ENCODE data around the gene LRRC23. TPM values are rescaled to one million over a fixed set of nuclear protein-coding genes. Genes with fewer than 3 reads are reported as not detected.

Gene LRRC23
- polyA plus RNA-seq, 4 donors = 3.6 to 8.2 (median 4.7) TPM

GRCh38 chr12:6961278-6961694 lies 56.7 kb downstream of the LRRC23 start:
- Histone ChIP-seq H3K27ac (ENCODE audit: low read depth in 1 of 3, low read length in 2 of 3) (peak overlapping the region; percentile 98 to 99 (median 98)), H3K4me1 (ENCODE audit: control insufficient read depth in 3 of 3, insufficient read depth in 2 of 3, low read depth in 1 of 3, low read length in 2 of 3) (peaks cover 0 to 39% (median 2%) of the 10 kb centered on the region in 3 donors), H3K27me3 (ENCODE audit: control insufficient read depth in 3 of 3, insufficient read depth in 3 of 3, low read length in 3 of 3) (no peaks in the 10 kb centered on the region), H3K4me3 (ENCODE audit: low read depth in 1 of 3, low read length in 3 of 3) (peak overlapping the region in 2 of 3 donors; percentile 74 to 88), H3K9me3 (ENCODE audit: control insufficient read depth in 2 of 2, insufficient read depth in 1 of 2, low read depth in 1 of 2, low read length in 1 of 2) (no peaks in the 10 kb centered on the region), H3K36me3 (ENCODE audit: control insufficient read depth in 3 of 3, insufficient read depth in 2 of 3, low read depth in 1 of 3, low read length in 3 of 3) (peaks cover 3 to 71% (median 5%) of the 10 kb centered on the region in 3 donors)
- DNase-seq (peak; percentile 63 to 85), FAIRE-seq (no peak)
- WGBS, 3 donors = 5 to 31% (median 7%) methylated on average over 24 of the region's 24 CpGs

- DNase-seq = peak; percentile 79 to 91
- no peaks in the 10 kb centered on the region for H3K27me3 ChIP-seq (ENCODE audit: control insufficient read depth in 3 of 3, insufficient read depth in 3 of 3, low read length in 3 of 3)
- H3K36me3 ChIP-seq (ENCODE audit: control insufficient read depth in 3 of 3, insufficient read depth in 2 of 3, low read depth in 1 of 3, low read length in 3 of 3) = peaks cover 4 to 71% (median 5%) of the 10 kb centered on the region in 3 donors
- 3 to 12% (median 5%) methylated on average over 16 of the region's 16 CpGs for WGBS, 3 donors
- FAIRE-seq = no peak
- H3K4me3 ChIP-seq (ENCODE audit: low read depth in 1 of 3, low read length in 3 of 3) = peak overlapping the region in 2 of 3 donors; percentile 74 to 88
- H3K27ac ChIP-seq (ENCODE audit: low read depth in 1 of 3, low read length in 2 of 3) = peak overlapping the region; percentile 98 to 99 (median 98)
- H3K4me1 ChIP-seq (ENCODE audit: control insufficient read depth in 3 of 3, insufficient read depth in 2 of 3, low read depth in 1 of 3, low read length in 2 of 3) = peaks cover 0 to 42% (median 2%) of the 10 kb centered on the region in 3 donors
- no peaks in the 10 kb centered on the region for H3K9me3 ChIP-seq (ENCODE audit: control insufficient read depth in 2 of 2, insufficient read depth in 1 of 2, low read depth in 1 of 2, low read length in 1 of 2)
Measured at GRCh38 chr12:6961695-6962284, 57.2 kb downstream of the LRRC23 start.

- Histone ChIP-seq H3K4me3 (ENCODE audit: low read depth in 1 of 3, low read length in 3 of 3) (peak overlapping the region; percentile 64 to 88 (median 74)), H3K27ac (ENCODE audit: low read depth in 1 of 3, low read length in 2 of 3) (peak overlapping the region; percentile 98 to 99 (median 98)), H3K9me3 (ENCODE audit: control insufficient read depth in 2 of 2, insufficient read depth in 1 of 2, low read depth in 1 of 2, low read length in 1 of 2) (no peaks in the 10 kb centered on the region), H3K36me3 (ENCODE audit: control insufficient read depth in 3 of 3, insufficient read depth in 2 of 3, low read depth in 1 of 3, low read length in 3 of 3) (peaks cover 5 to 71% (median 7%) of the 10 kb centered on the region in 3 donors), H3K4me1 (ENCODE audit: control insufficient read depth in 3 of 3, insufficient read depth in 2 of 3, low read depth in 1 of 3, low read length in 2 of 3) (peaks cover 0 to 49% (median 2%) of the 10 kb centered on the region in 3 donors), H3K27me3 (ENCODE audit: control insufficient read depth in 3 of 3, insufficient read depth in 3 of 3, low read length in 3 of 3) (no peaks in the 10 kb centered on the region)
- DNase-seq (peak in 1 of 2 donors; percentile 95), FAIRE-seq (no peak)
- WGBS, 3 donors = 17 to 47% (median 25%) methylated on average over 22 to 25 of the region's 25 CpGs
Measured at GRCh38 chr12:6962285-6963015, 57.8 kb downstream of the LRRC23 start.

- 21 to 61% (median 38%) methylated on average over 29 to 32 of the region's 32 CpGs for WGBS, 3 donors
- FAIRE-seq (no peak), DNase-seq (peak; percentile 95 to 97)
- H3K36me3 ChIP-seq (ENCODE audit: control insufficient read depth in 3 of 3, insufficient read depth in 2 of 3, low read depth in 1 of 3, low read length in 3 of 3) = peaks cover 5 to 71% (median 8%) of the 10 kb centered on the region in 3 donors
- H3K27me3 ChIP-seq (ENCODE audit: control insufficient read depth in 3 of 3, insufficient read depth in 3 of 3, low read length in 3 of 3) = no peaks in the 10 kb centered on the region
- peak overlapping the region; percentile 64 to 88 (median 74) for H3K4me3 ChIP-seq (ENCODE audit: low read depth in 1 of 3, low read length in 3 of 3)
- H3K4me1 ChIP-seq (ENCODE audit: control insufficient read depth in 3 of 3, insufficient read depth in 2 of 3, low read depth in 1 of 3, low read length in 2 of 3) = peaks cover 0 to 54% (median 4%) of the 10 kb centered on the region in 3 donors
- no peaks in the 10 kb centered on the region for H3K9me3 ChIP-seq (ENCODE audit: control insufficient read depth in 2 of 2, insufficient read depth in 1 of 2, low read depth in 1 of 2, low read length in 1 of 2)
- peak overlapping the region; percentile 98 to 99 (median 98) for H3K27ac ChIP-seq (ENCODE audit: low read depth in 1 of 3, low read length in 2 of 3)
Measured at GRCh38 chr12:6963016-6963731, 58.6 kb downstream of the LRRC23 start.

Other genes starting within 250 kb of the LRRC23 start
- gene ING4, start 241.7 kb upstream of the LRRC23 start, polyA plus RNA-seq = 10 to 100 TPM; 29.3 to 61.0 (median 30.5) TPM
- 10 to 100 TPM; 26.2 to 82.3 (median 34.6) TPM for gene ZNF384, start 215.4 kb upstream of the LRRC23 start, polyA plus RNA-seq
- gene PIANP, start 204.0 kb upstream of the LRRC23 start, polyA plus RNA-seq = 1 to 10 TPM in 2 of 4 donors, not detected in 2; 1.7 to 3.4 TPM
- gene COPS7A, start 180.8 kb upstream of the LRRC23 start, polyA plus RNA-seq = 10 to 100 TPM; 30.5 to 49.3 (median 36.1) TPM
- gene MLF2, start 151.7 kb upstream of the LRRC23 start, polyA plus RNA-seq = 100 to 1,000 TPM; 163 to 233 (median 187) TPM
- 100 to 1,000 TPM in 2 of 4 donors, 10 to 100 TPM in 2; 34.0 to 204 (median 122) TPM for gene PTMS, start 138.5 kb upstream of the LRRC23 start, polyA plus RNA-seq
- gene LAG3, start 132.3 kb upstream of the LRRC23 start, polyA plus RNA-seq = 1 to 10 TPM in 2 of 4 donors, under 1 TPM in 2; 0.67 to 5.9 (median 1.3) TPM
- gene CD4, start 115.3 kb upstream of the LRRC23 start, polyA plus RNA-seq = 10 to 100 TPM in 1 of 4 donors, 1 to 10 TPM in 2, under 1 TPM in 1; 0.89 to 19.1 (median 6.5) TPM
- 1 to 10 TPM in 3 of 4 donors, not detected in 1; 1.1 to 6.7 (median 5.1) TPM for gene GPR162, start 83.0 kb upstream of the LRRC23 start, polyA plus RNA-seq
- 10 to 100 TPM in 1 of 4 donors, 1 to 10 TPM in 2, under 1 TPM in 1; 0.89 to 18.3 (median 4.9) TPM for gene P3H3, start 76.4 kb upstream of the LRRC23 start, polyA plus RNA-seq
- gene GNB3, start 63.9 kb upstream of the LRRC23 start, polyA plus RNA-seq = 1 to 10 TPM in 3 of 4 donors, not detected in 1; 1.0 to 5.5 (median 3.2) TPM
- 10 to 100 TPM; 30.3 to 99.1 (median 49.0) TPM for gene CDCA3, start 53.5 kb upstream of the LRRC23 start, polyA plus RNA-seq
- 10 to 100 TPM; 31.9 to 54.0 (median 39.2) TPM for gene USP5, start 52.7 kb upstream of the LRRC23 start, polyA plus RNA-seq
- 1,000 to 10,000 TPM in 2 of 4 donors, 100 to 1,000 TPM in 2; 574 to 1,439 (median 1,040) TPM for gene TPI1, start 37.3 kb upstream of the LRRC23 start, polyA plus RNA-seq
- gene SPSB2, start 31.5 kb upstream of the LRRC23 start, polyA plus RNA-seq = 10 to 100 TPM in 3 of 4 donors, 1 to 10 TPM in 1; 9.7 to 22.5 (median 12.7) TPM
- gene ENO2, start 9.8 kb downstream of the LRRC23 start, polyA plus RNA-seq = 10 to 100 TPM in 1 of 4 donors, 1 to 10 TPM in 2, under 1 TPM in 1; 0.67 to 19.1 (median 3.1) TPM
- 10 to 100 TPM; 34.0 to 63.3 (median 46.2) TPM for gene ATN1, start 23.1 kb downstream of the LRRC23 start, polyA plus RNA-seq
- not detected for gene RNU7-1, start 39.0 kb downstream of the LRRC23 start, polyA plus RNA-seq
- 100 to 1,000 TPM; 119 to 379 (median 273) TPM for gene C12orf57, start 39.2 kb downstream of the LRRC23 start, polyA plus RNA-seq
- gene PTPN6, start 46.5 kb downstream of the LRRC23 start, polyA plus RNA-seq = 10 to 100 TPM; 37.4 to 81.1 (median 58.7) TPM
- gene PHB2, start 65.8 kb downstream of the LRRC23 start, polyA plus RNA-seq = 100 to 1,000 TPM; 165 to 311 (median 212) TPM
- gene EMG1, start 66.1 kb downstream of the LRRC23 start, polyA plus RNA-seq = 10 to 100 TPM; 12.3 to 39.3 (median 23.2) TPM
- 10 to 100 TPM; 67.8 to 95.9 (median 77.3) TPM for gene LPCAT3, start 113.7 kb downstream of the LRRC23 start, polyA plus RNA-seq
- gene C1S, start 155.9 kb downstream of the LRRC23 start, polyA plus RNA-seq = 100 to 1,000 TPM in 1 of 4 donors, 10 to 100 TPM in 2, 1 to 10 TPM in 1; 4.7 to 196 (median 35.0) TPM
- gene C1R, start 187.6 kb downstream of the LRRC23 start, polyA plus RNA-seq = 100 to 1,000 TPM in 1 of 4 donors, 10 to 100 TPM in 2, 1 to 10 TPM in 1; 4.5 to 254 (median 22.9) TPM
- gene C1RL, start 204.4 kb downstream of the LRRC23 start, polyA plus RNA-seq = 10 to 100 TPM in 3 of 4 donors, 1 to 10 TPM in 1; 10.0 to 77.1 (median 22.1) TPM
- gene RBP5, start 224.1 kb downstream of the LRRC23 start, polyA plus RNA-seq = 10 to 100 TPM in 2 of 4 donors, 1 to 10 TPM in 1, under 1 TPM in 1; 0.67 to 19.0 (median 7.8) TPM
- gene CLSTN3, start 225.5 kb downstream of the LRRC23 start, polyA plus RNA-seq = 10 to 100 TPM in 3 of 4 donors, 1 to 10 TPM in 1; 6.5 to 61.6 (median 13.8) TPM